Ishikawa (cell line): ENCODE measurements around the gene FAM50A.

Experiments
- CEBPB ChIP-seq: IDR thresholded peaks from 2 replicates; pipeline ENCODE4 v1.6.1; 2012
- CREB1 ChIP-seq: IDR thresholded peaks from 2 replicates; pipeline ENCODE4 v1.6.1; 2012; ENCODE audit warnings: low read depth
- EGR1 ChIP-seq: IDR thresholded peaks from 2 replicates; pipeline ENCODE4 v1.6.1; 2012
- EP300 ChIP-seq: IDR thresholded peaks from 2 replicates; pipeline ENCODE4 v1.6.1; 2012; ENCODE audit warnings: borderline replicate concordance
- FOXM1 ChIP-seq: IDR thresholded peaks from 2 replicates; pipeline ENCODE4 v1.6.1; 2012; ENCODE audit warnings: low read depth, borderline replicate concordance
- NFIC ChIP-seq: IDR thresholded peaks from 2 replicates; pipeline ENCODE4 v1.6.1; 2012
- RAD21 ChIP-seq: IDR thresholded peaks from 2 replicates; pipeline ENCODE4 v1.6.1; 2012; ENCODE audit warnings: low read depth
- REST ChIP-seq: IDR thresholded peaks from 2 replicates; pipeline ENCODE4 v1.6.1; 2012; ENCODE audit warnings: low read depth, mild to moderate bottlenecking
- TAF1 ChIP-seq: IDR thresholded peaks from 2 replicates; pipeline ENCODE4 v1.6.1; 2012; ENCODE audit warnings: low read depth, mild to moderate bottlenecking
- TCF12 ChIP-seq: IDR thresholded peaks from 2 replicates; pipeline ENCODE4 v1.6.1; 2012; ENCODE audit warnings: low read depth
- TEAD4 ChIP-seq: IDR thresholded peaks from 2 replicates; pipeline ENCODE4 v1.6.1; 2012
- USF1 ChIP-seq: IDR thresholded peaks from 2 replicates; pipeline ENCODE4 v1.6.1; 2012
- YY1 ChIP-seq: IDR thresholded peaks from 2 replicates; pipeline ENCODE4 v1.6.1; 2012; ENCODE audit warnings: low read depth
- ZBTB7A ChIP-seq: IDR thresholded peaks from 2 replicates; pipeline ENCODE4 v1.6.1; 2012; ENCODE audit warnings: low read depth
- TF ChIP-seq, protein P1 (sequence below): IDR thresholded peaks from 2 replicates; pipeline ENCODE4 v1.6.1; 2012

Gene FAM50A

GRCh38 chrX:154448484-154448883, 4.5 kb downstream of the FAM50A start:
- TF ChIP-seq TAF1 = no peak
- TF ChIP-seq ZBTB7A = no peak
- no peak for TF ChIP-seq NFIC
- TF ChIP-seq YY1 = no peak
- no peak for TF ChIP-seq CEBPB
- no peak for TF ChIP-seq USF1
- TF ChIP-seq, protein P1, sequence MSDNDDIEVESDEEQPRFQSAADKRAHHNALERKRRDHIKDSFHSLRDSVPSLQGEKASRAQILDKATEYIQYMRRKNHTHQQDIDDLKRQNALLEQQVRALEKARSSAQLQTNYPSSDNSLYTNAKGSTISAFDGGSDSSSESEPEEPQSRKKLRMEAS = no peak
- no peak for TF ChIP-seq RAD21
- TF ChIP-seq EGR1 = no peak
- TF ChIP-seq EP300 = no peak
- TF ChIP-seq TCF12 = no peak
- TF ChIP-seq CREB1 = no peak

DNA sequence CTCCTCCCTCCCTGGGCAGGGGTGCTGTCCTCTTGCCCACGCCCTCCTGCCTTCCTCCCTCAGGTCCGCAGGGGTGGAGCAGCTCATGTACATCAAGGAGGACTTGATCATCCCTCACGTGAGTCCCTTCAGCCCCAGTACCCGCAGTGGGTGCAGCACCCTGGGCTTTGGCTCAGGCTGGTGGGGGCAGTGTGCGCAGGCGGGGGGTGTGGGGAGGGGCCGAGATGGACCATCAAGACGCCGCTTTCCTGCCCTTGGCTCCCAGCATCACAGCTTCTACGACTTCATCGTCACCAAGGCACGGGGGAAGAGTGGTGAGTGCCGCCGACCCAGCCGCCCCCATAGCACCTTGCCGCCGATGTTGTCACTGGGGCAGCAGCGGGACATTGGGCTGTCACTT, 5.7 kb downstream of the FAM50A start:
- TF ChIP-seq YY1 (no peak), CEBPB (no peak), ZBTB7A (no peak)

- TF ChIP-seq USF1 = no peak
- TF ChIP-seq ZBTB7A = no peak
- no peak for TF ChIP-seq TEAD4
- no peak for TF ChIP-seq YY1
- no peak for TF ChIP-seq RAD21
- TF ChIP-seq, protein P1 = no peak
- no peak for TF ChIP-seq TAF1
- TF ChIP-seq EP300 = no peak
- no peak for TF ChIP-seq REST
- no peak for TF ChIP-seq EGR1
Observed at GRCh38 chrX:154450312-154450711, 6.4 kb downstream of the FAM50A start.

- TF ChIP-seq NFIC (no peak), REST (no peak), USF1 (no peak), CEBPB (no peak), TCF12 (no peak), TEAD4 (no peak), ZBTB7A (no peak), FOXM1 (no peak), EGR1 (no peak), CREB1 (no peak), YY1 (no peak), EP300 (no peak), RAD21 (no peak), TAF1 (no peak)
- TF ChIP-seq, protein P1 = no peak
Observed at GRCh38 chrX:154452823-154453222, 8.9 kb downstream of the FAM50A start.

- TF ChIP-seq REST = no peak
- no peak for TF ChIP-seq USF1
- TF ChIP-seq ZBTB7A = no peak; the same call in 1 of the 2 replicates
- TF ChIP-seq TEAD4 = no peak
- TF ChIP-seq CEBPB = no peak
- no peak for TF ChIP-seq TCF12
- TF ChIP-seq, protein P1 = no peak
- no peak for TF ChIP-seq EGR1
- no peak for TF ChIP-seq YY1
- no peak for TF ChIP-seq EP300
- TF ChIP-seq CREB1 = no peak
- TF ChIP-seq TAF1 = no peak
Observed at GRCh38 chrX:154457491-154458115, 13.7 kb downstream of the FAM50A start.
